NCI-H1105 treated with DMSO at 0.1 percent for 48 hours (cell line): Measurements from ENCODE around the gene GALNT17.
"Not testable (repeated sequence)": the region's sequence is repeated elsewhere in the genome, so short reads cannot be mapped to it uniquely, and the experiment has no call there.

Experiments used
- DNase-seq: peaks from one replicate; lab custom pipeline; 2025; lab: John Stamatoyannopoulos, UW

Gene GALNT17

DNA sequence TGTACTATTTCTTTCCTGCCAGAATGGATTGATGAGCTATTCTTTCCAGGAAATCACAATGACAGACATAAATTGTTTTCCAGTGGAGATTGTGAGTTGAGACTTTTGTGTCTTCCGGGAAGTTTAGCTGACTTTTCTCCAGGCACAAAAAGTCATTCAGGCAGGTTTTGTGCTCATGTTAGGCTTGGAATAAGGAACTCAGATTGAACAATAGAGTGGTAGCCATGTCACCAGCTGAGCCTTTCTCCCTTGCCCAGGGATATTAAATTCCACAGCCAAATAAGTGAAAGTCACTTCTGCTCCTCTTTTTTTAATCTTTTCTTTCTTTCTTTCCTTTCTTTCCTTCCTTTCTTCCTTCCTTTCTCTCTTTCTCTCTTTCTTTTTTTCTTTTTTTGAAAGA lies 559.6 kb downstream of the GALNT17 start:
- DNase-seq, result no peak

DNA sequence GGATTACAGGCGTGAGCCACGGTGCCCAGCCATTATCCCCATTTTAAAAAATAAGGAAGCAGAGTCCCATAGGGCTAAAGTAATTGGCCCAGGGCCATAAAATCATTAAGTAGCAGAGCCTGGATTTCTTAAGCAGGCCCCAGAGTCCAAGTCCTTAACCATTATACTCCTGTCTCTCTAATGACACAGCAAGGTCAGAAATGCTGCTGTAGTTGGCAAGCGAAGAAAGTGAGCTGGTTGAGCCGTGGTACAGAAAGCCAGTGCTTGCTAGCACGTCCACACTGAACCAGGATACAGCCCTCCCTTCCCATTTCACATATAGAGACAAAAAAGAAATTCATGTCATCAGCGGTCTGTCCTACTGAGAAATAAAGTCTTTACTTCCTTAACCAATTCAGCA lies 562.7 kb downstream of the GALNT17 start:
- DNase-seq, result no peak

DNA sequence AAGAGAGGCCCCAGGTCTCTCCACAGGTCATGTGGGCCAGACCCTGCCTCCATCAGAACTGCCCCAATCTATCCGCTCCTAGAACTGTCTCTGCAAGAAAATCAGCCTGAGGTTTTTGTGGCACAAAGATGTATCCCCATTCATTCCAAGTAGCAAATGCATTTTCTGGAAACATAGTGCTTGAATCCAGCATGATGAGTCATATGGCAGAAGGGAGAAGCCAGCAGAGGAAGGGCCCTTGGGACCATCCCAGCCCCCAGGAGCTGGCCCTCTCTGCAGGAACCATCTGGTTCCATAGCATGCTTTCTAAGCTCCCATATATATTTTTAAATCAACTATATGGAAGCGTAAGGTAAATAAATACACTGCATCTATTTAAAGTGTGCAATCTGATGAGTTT lies 563.2 kb downstream of the GALNT17 start:
- DNase-seq, result no peak

DNA sequence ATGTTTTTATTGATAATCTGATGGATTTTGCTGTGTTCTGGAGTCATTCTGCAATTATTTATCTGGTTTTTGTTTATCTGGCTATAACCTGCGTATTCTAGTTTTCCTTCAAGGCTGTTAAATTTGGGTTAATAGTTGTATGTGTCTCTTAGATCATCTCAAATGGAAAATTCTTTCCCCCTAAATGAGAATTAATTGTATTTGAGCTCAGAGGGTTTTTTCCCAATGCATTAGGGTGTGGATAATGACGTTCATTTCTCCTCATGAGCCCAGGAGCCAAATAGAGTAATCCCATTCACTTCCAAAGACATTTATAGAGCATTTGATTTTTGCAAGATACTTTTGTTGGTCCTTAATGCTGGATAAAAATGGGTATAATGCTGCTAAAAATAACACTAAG lies 564.6 kb downstream of the GALNT17 start:
- DNase-seq, result no peak

DNA sequence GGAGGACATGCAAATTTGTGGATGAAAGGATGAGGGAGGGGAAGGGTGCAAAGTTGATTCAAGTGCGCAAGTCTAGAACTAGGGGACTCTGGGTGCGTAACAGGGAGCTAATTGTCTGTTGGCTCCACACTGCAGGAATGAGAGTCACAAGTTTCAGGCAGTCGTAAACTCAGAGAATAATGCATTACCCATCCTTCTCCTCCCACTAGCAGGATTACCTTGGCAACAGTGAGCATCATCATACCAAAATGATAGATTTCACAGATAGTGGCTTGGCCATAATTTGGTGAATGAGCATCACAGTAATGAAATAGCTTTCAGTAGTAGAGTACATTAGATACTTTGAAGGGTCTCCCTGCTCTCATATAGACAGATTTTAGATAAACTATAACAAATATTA lies 565.5 kb downstream of the GALNT17 start:
- no peak for DNase-seq

DNA sequence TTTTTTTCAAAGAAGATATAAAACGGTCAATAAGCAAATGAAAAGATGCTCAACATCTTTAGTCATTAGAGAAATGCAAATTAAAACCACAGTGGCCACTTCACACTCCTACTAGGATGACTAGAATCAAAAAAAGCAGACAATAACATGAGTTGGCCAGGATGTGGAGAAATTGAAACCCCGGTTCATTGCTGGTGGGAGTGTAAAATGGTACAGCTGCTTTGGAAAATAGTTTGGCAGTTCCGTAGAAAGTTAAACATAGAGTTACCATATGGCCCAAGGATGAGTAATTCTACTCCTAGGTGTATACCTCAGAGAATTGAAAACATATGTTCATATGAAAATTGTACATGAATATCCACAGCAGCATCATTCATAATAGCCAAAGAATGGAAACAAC lies 573.3 kb downstream of the GALNT17 start:
- no peak for DNase-seq

DNA sequence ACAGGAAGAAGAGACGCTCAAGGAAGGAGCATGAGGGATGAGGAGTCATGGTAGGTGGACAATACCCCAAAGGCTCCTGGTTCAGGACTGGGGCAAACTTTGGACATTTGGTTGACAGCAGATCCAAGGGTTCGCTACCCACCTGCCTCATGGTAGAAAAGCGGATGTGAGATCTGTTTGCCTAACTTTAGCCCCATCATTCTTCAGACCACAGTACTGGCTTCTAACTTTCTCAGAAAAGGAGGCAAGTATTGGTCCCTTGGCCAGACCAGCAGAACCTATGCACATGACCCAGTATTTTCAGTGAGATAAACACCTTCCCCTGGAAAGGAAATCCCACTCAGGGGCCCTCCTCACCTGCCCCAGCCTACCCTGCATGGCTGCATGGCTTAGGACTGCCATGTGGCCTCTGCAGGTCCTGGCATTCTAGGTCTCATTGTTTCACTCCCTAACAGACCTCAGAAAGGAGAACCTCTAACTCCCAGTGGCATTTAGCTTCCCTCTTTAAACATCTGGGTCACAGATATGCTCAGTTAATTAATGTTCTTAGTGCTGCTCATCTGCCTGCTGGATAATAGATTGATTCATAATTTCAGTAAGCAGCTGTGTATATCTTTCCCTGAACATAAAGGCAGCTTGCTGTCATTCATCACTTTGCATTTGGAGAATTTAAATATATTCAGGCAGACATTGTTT lies 574.1 kb downstream of the GALNT17 start:
- DNase-seq, result no peak

DNA sequence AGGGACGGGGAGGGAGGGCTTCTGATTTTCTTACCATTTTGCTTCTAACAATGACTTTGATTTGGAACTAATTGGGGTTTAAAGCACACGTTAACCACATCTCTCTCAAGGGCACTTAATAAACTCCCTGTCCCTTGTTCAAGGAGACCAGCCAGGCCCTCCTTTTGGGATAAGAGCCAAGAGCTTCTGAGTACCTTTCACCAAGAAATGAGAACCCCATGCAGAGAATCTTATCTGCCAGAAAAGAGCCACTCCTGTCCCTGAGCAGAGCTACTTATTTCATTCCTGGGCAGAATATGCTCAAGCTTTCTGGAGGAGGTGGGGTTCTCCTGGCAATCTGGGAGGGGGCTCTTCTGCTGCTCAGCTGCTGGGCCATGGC lies 574.6 kb downstream of the GALNT17 start:
- no peak for DNase-seq

DNA sequence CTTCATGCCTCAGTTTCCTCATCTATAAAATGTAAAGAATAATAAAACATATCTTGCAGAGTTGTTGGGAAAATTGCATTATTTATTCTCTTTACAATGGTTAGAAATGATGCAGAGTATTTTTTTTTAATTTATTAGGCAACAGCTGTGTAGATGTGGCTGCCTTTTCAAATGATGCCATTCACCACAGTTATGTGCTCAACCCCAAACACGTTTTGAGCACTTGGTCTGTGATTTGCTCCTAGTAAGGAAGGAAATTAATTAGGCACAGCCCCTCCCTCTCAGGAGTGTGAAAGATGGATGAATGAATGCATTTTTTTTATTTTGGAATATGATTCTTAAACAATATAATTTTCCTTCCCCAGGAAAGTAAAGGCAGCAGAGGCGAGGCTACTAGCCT lies 575.1 kb downstream of the GALNT17 start:
- no peak for DNase-seq

DNA sequence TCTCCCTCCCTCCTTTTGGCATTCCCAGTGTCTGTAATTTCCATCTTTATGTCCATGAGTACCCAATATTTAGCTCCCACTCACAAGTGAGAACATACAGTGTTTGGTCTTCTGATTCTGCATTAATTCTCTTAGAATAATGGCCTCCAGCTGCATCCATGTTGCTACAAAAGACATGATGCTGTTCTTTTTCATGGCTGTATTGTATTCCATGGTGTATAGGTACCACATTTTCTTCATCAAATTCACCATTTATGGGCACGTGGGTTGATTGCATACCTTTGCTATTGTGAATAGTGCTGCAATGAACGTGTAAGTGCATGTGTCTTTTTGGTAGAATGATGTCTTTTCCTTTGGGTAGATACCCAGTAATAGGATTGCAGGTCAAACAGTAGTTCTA lies 576.8 kb downstream of the GALNT17 start:
- no peak for DNase-seq

DNA sequence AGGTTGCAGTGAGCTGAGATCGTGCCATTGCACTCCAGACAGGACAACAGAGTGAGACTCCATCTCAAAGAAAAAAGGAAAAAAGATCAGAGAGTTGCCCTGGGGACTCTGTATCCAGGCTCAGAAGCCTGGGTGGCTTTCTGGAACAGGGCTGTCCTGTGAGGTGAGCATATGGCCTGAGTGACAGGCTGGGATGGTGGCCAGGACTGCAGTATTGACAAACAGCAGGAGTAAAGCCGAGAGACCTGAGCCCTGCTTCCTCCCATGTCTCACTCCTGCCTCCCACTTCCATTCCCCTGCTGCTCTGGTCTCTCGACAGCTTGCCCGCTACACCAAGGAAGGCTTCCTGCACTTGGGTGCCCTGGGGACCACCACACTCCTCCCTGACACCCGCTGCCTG lies 578.5 kb downstream of the GALNT17 start:
- DNase-seq, result no peak

DNA sequence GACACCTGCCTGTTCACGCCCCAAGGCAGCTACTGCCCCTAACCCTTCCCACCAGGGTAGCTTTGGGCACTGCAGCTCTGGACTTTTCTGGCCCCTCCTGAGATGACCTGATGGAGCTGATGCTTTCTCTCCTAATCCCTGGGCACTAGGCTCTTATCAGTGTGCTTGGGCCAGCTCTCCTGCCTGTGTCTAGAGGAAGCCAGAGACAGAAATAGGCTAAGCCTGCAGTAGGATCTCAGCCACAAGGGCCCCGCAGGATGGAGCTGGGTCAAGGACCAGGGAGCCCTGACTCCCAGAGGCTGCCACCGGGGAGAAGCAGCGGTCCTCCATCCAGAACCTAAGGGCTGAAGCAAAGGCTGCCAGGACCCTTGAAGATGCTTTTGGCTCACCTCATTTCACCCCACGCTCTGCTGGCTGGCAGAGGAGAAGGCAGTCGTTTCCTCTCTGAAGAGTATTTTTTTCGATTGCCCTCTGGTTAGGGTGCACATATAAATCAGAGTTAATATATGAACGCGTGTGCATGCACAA lies 580.8 kb downstream of the GALNT17 start:
- DNase-seq, result no peak

DNA sequence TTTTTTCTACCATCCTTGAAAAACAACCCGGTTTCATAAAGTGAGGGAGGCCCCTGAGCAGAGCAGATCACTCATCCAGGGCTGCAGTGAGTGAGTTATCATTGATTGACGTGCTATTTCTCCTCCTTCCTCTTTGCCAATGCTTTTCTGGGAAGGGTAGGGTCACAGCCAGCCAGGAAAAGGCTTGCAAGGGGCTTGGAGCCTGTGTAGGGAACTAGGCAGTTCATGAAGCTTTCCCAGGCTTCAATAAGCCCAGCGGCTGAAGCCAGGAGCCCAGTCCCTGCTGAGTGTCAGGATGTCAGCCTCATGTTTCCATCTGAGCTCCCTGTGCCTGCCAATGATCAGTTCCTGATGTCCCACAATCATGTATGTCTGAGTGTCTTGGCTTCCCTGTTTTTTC lies 584.7 kb downstream of the GALNT17 start:
- no peak for DNase-seq

DNA sequence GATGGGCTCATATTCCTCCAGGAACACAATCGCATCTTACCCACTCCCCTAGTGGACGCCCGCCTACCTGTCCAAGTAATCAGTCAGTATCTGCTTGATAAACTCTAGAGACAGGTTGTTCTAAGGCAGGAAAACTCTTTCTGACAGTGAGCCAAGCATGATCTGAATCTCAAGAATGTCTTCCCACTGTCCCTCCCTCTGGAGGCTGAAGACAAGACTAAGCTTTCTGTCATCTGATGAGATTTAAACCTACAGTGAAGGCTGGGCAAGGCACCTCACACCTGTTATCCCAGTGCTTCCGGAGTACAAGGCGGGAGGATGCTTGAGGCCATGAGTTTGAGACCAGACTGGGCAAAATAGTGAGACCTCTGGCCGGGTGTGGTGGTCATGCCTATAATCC lies 586.6 kb downstream of the GALNT17 start:
- DNase-seq, result no peak

DNA sequence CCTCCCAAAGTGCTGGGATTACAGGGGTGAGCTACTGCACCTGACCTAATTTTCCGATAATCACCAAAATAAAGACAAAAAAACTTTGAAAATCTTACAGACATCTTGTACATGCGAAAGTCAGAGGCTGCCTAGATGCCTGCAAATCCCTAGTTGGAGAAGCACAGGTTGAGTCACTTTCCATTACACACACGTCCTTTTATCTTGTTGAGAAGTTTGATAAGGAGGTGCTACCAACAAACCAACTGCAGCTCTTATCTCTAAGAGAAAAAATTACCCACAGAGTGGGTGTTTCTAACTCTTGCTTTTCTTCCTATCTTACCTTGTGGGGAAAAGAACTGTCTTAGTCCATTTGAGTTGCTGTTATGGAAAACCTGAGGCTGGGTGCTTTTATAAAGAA lies 589.8 kb downstream of the GALNT17 start:
- no peak for DNase-seq

DNA sequence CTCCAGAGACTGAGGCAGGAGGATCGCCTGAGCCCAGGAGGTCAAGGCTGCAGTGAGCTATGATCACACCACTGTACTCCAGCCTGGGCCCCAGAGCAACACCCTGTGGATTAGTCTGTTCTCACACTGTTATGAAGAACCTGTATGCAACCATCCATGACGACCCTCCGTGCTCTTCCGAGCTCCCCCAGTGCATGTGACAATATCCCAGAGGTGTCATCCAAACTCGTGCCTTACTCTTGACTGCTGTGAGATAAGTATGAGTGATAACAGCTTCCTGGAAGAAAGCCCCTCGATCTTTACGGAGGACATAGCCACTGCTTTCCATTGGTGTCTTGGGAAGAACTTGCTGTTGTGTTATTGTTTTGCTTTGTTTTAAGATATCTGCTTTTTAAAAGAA lies 591.9 kb downstream of the GALNT17 start:
- no peak for DNase-seq

DNA sequence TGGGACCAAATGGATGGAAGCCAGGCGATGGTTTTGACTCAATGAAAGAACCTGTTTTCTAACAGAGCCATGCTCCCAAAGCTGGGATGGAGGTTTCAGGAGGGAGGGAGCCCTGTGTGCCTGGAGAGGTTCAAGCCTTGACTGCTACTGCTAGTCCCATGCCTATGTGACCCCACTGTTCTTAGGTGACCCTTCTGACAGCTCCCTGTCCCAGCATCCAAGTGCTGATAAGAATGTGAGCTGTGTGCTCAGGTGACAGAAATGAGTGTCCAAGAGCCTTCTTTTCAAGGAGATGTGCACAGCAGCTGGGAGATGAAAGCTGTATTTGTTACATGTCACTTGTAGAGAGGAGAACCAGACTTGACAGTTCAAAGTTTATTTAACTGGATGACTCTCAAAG lies 595.4 kb downstream of the GALNT17 start:
- no peak for DNase-seq

DNA sequence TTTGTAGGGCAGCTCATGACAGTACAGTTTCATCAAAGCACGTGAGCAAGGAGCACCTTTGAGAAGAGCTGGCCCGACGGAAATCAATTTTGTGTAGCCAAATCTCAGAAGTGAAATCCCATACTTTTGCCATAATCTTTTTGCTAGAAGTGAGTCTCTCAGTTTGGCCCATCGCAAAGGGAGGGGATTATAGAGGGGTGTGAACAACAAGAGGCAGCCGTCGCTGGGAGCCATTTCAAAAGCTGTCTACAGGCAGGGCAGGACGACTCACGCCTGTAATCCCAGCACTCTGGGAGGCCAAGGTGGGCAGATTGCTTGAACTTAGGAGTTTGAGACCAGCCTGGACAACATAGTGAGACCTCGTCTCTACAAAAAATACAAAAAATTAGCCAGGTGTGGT lies 599.8 kb downstream of the GALNT17 start:
- no peak for DNase-seq

DNA sequence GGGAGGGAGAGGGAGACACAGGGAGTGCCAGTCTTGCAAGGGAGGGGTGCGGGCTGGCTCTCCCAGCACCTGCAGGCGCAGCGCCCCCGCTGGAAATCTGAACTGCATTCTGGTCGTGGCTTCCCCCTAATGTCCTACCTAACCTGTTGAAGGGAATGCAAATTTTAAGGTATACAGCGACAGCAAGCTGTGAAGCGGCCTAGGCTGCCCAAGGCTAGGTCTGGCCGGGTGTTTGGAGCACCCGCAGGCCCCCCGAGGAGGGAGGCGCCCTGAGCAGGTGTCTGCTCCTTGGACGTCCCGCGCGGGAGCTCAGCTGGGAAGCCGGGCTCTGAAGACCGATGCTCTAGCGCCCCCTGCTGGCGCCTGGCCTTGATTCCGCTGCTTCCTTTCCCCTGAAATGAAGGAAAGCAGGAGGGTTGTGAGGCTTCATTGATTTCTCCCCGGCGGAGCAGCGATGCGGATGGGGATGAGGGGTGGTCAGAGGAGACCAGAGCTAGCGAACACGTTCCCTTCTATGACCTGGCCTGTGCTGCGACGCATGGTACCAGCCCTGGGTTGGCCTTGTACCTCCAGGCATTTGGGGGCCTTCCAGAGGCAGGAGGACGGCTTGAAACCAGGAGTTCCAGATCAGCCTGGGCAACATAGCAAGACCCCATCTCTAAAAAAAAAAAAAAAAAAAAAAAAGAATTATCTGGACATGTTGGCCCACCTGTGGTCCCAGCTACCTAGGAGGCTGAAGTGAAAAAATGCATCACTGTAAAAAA lies 601.3 kb downstream of the GALNT17 start:
- DNase-seq, result peak; percentile 52

DNA sequence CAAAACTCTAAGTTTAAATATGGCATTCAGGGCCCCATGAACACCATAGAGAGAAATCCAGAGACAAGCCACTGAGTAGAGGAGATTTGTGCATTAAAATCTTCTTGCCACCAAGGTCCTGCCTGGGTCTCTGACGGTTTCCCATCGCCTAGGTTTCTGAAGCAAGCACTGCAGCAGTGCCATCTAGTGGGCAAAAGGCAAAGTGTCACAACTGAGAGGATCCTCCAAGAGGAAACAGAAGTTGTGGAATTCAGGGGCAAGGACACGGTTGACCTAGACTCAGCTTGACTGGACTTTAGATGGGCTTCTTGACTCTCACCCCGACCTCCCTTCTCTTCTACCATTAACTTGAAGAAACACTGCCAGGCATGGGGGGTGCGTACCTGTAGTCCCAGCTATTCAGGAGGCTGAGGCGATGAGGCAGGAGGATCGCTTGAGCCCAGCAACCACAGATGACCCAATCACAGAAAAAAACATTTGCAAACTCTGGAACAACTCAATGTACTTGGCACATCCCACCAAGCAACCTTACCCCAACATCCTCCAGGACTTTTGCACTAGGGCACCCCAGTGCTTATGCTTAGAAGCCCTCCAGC lies 604.1 kb downstream of the GALNT17 start:
- peak; percentile 37 for DNase-seq

DNA sequence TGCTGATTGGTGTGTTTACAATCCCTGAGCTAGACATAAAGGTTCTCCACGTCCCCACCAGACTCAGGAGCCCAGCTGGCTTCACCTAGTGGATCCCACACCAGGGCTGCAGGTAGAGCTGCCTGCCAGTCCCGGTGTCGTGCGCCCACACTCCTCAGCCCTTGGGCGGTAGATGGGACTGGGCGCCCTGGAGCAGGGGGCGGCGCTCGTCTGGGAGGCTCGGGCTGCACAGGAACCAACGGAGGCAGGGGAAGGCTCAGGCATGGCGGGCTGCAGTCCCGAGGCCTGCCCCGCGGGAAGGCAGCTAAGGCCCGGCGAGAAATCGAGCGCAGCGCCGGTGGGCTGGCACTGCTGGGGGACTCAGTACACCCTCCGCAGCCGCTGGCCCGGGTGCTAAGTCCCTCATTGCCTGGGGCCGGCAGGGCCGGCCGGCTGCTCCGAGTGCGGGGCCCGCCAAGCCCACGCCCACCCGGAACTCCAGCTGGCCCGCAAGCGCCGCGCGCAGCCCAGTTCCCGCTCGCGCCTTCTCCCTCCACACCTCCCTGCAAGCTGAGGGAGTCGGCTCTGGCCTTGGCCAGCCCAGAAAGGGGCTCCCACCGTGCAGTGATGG lies 606.1 kb downstream of the GALNT17 start:
- DNase-seq, result not testable (repeated sequence)

DNA sequence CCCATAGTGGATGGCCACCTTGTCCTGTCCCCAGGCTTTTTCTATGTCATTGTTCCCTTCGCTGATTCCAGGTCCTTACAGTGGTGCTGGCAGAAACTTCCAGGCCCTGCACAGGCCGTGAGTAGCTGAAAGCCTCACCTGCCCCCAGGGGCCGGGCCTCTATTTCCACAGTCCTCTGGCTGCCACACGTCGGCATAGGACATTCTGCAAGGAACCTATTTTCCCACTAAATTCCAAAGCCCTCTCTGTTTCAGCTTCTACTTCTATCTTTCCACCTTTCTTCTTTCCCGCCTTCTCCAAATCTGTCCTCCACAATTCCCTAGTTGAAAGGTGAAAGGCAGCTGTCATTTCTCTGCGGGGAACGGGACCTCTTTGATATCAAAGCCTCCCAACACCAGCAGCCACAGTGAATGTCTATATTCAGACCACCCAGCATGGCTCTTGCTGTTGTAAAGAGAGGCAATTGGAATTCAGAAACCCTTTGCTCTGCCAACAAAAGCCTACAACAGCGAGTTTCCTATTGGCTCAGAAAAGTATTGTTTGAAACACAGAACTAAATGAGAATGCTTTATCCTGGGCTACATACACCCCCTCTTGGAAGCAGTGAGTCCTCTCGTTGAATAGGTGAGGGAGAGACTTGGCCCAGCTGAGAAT lies 607.7 kb downstream of the GALNT17 start:
- no peak for DNase-seq
